Activated naive CD4-positive, alpha-beta T cell treated with Interleukin-2 at 50 U/mL for 16 hours (primary cell): ENCODE results near the gene MRNIP.

ENCODE experiments used
- DNase-seq: peaks from one replicate; pipeline ENCODE4 v3.0.0-alpha.2; 2020

Gene MRNIP

DNA sequence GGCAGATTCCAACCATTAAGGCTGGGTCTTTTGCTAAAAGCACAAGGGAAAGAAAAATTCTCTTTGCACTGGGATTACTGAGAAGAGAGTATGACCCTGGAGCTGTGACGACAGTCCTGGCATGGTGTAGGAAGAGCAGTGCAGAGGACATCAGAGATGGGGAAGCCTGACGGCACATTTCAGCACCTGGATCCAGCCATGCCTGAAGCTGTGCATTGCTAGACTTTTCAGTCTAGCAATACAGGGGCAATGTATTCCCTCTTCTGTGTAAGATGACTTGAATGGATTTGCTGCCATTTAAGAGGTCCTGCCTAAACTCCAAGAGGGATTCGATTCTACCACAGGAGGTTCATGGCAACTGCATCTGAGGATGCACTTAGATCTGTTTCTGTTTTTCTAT is 12.3 kb upstream of the MRNIP start:
- DNase-seq, result no peak

DNA sequence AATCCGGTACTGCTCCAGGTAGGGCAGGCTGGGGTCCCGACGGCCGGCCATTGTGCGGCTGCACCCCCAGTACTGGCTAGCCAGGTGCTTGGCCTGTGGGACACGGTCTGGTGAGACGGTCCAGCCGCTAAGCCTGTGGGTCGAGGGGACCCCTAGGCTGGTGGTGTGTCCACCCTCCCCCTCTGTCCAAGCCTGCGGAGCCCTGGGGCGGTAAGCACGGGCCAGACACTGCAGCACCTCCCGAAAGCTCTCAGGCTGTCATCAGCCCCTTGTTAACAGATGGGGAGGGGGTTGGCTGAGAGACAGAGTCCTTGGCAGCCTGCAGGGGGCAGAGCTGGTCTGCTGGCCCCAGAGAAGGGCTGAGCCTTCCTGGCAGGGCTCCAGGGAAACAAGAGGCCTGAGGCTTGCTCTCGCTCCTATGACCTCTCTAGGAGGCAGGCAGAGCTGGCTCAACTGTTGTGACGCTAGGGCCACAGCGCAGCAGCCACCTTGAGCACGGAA is 11.8 kb upstream of the MRNIP start:
- DNase-seq, result no peak

DNA sequence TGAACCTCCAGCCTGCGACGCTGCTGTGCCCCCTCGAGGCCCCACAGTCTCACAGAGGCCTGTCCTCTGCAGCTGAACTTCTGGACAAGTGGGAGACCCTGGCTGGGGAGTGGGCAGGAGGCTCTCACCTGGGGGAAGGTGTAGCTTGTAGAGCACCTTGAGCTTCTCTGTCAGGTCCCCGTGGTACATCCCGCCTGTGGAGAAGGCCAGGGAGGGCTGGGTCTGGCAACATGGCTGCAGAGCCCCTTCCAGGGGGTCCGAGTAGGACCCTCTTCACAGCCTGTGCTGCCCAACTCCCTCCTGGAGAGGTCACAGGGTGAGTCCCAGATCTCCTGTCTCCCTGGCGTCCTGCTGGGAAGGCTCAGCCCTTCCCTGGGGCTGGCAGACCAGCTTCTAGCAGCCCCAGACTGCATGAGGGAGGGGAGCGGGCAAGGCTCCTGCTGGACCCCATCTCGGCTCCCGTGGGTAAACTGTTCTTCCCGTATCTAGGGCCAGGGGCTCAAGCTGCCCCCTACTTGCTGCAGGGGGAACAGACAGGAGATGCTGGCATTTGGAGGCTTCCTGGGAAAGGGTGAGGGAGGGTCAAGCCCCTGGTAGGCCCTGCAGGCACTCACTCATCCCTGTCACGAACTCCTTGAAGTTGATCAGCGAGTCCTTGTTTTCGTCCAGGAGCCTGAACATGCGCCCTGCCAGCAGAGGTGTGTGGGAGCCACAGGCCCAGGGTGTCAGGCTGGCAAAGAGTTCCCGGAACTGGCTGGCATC is 11.2 kb upstream of the MRNIP start:
- DNase-seq, result no peak

DNA sequence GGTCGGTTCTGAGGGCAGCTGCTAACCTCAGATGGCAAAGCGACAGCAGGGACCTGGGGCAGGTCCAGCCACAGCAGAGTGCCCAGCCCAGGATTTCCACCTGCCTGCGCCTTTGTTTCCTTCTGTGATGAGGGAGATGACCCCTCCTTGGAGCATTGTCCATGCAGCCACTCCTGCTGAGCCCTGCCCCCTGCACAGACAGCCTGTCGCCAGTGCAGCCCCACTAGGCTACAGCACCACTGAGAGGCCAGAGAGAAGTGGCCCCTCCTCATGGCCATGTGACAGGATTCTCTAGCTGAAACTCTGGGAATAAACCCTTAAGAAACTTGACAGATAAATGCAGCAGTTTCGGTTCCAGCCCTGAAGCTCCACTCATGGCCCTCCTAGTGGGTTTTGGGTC is 10.5 kb upstream of the MRNIP start:
- DNase-seq, result no peak

DNA sequence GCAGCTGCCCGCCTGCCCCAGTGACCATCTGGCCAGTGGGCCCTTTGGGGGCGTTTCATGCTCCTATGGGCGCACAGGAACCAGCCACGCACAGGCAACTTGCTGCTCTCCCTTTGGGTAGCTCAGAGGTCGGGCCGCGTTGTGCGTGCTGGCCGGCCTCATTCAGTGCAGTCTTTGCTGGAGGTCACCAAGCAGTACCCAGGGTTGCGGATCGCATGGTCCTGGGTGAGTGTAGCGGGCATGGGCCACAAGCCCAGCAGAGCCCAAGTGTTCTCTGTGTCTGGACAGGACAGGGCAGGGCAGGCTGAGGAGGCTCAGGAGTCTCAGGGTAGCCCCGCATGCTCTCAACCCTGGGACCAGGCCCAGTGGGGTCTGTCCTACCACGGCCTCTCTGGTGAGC is 9.9 kb upstream of the MRNIP start:
- DNase-seq, result no peak

DNA sequence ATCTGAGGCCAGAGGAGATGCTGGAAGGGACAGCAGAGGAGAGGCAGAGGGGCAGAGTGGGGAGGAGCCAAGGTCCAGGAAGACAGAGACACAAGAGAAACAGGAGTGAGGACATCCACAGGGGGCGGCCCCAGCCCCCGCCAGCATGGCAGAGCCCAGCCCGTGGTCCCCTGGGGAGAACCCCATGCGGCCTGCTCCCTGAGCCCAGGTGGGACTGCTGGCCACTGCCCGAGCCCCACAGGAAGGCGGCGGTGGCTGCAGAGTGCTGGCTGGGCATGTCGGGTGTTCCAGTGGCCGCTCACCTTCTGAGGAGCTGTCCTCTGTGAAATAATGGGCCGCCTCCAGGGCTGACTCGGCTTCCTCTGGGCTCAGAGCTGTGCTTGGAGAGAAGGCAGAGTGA is 8.9 kb upstream of the MRNIP start:
- DNase-seq, result no peak

DNA sequence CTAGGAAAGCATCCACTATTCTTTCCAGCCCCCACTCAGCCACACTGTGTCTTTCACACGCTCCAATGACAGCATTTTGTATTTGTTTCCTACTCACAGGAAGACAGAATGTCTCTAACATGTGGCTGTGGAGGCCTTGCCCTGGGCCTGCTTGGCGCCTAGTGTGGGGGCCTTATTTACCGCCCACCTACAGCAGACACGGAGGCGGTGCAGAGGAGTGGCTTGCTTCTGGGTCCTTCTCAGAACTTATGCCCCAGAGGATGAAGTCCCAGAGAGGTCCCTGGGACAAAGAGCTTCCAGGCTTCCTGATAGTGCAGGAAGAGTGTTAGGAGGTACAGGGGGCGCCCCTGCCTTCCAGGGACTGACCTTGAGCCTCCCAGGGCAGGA is 8.5 kb upstream of the MRNIP start:
- no peak for DNase-seq

DNA sequence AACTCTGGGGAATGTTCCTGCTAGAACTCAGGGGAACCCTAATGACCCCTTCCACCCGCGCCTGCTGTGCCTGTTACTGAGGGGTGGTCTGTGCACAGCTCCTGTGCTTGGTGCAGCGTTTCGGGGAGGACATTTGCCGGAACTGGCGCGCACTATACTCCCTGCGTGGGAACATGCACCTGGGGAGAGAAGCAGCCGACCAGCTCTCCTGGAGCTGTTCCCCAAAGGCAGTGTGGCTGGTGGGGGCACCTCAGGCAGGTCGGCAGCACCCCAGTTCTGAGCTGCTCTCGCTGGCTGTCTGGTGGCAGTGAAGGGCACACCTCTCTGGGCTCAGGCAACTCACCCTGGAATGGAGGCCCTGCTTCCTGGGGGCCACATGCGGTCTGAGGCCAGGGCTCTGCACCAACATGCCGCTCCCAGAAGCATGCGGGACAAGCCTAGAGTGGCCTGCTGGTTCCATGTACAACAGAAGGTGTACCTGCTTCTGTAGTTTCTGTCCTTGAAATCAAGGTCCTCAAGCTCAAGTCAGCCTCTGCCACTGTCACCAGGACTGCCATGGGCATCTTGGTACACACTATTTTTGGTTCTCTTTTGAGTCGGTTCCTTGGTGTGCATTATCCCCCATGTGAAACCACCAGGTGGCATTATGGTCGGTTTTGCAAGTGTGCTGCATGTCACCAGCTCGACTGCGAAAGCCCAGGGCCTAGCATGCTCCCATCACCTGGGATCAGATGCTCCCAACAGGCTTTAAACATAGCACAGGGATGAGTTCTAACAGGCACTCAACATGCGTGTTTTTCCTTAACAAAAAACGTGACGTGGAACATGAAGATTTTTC is 7.8 kb upstream of the MRNIP start:
- DNase-seq, result peak; percentile 25

DNA sequence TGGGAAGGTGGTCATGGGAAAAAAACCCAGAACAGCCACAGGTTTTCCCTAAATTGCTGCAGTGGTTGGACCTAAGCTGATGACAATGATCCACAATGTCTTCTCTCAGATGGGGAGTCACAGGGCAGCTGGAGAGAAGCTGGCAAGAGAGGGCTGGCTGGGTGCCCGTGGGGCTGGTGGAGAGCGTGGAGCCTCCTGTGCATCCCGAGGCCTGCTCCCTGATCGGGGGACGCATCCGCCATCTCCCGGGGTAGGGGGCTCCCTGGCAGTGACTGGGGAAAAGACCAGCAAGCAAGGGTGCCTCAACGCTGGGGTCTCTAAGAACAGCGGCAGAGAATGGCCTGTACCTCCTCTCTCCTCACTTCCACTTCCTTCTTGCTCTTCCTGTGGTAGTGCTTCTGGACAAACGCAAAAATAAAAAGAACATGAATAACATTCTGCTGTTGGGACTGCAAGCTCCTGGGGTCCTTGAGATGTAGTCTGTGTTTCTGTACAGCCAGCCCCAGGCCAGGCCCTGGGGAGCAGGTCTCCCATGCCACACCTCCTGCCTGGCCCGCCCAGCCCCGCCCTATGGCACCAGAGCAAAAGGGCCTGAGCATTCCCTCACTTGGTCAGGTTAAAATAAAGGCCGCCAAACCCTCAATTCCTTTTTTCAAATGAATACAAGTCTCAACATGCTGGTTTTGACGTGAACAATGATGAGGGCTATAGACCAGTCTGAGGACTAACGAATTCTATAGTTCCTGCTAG is 7.0 kb upstream of the MRNIP start:
- DNase-seq, result no peak

DNA sequence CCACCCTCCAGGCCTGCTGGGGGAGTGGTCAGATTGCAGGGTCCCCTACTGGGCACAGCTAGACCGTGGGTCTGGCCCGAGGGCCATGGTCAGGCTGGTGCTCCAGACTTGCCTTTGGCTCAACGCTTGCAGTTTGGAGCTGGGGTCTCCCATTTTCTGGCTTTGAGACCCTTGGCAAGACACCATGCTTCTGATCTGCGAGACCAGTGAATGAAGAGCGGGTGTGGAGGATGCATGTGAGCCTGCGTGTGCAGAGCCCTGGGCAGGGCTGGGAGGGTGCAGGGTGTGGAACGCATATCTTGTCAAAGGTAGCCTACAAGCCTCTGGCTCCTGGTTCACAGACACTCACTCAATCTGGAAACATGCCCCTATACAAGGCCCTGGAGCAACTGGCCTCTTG is 6.1 kb upstream of the MRNIP start:
- DNase-seq, result no peak

DNA sequence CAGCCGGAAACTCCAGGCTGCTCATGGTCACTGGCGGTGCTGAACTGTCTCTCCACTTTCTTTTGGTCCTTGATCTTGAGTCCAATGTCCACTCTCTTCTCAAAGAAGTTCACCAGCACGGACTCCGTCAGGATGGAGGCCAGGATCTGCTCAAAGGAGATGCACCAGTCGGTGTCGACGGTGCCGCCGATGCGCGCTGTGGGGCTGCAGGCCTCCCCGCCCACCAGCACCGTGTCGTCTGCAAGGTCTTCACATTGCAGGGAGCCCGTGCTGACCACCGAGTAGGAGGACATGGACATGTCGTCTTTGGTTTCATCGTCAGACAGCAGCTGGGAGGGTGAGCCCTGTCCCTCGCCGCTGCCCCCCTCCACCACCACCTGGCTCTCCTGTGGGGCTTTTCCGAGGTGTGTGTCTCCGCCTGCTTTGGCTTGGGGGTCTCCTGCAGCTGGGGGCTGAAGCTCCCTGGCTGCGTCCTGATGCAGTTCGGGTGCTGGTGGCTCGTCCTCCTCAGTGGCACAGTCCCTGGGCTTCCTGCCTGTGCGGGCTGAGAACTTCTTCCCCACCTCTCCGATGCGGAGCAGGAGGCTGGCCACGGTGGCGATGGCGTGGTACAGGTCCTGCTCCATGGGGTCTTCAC is 5.0 kb upstream of the MRNIP start:
- no peak for DNase-seq

DNA sequence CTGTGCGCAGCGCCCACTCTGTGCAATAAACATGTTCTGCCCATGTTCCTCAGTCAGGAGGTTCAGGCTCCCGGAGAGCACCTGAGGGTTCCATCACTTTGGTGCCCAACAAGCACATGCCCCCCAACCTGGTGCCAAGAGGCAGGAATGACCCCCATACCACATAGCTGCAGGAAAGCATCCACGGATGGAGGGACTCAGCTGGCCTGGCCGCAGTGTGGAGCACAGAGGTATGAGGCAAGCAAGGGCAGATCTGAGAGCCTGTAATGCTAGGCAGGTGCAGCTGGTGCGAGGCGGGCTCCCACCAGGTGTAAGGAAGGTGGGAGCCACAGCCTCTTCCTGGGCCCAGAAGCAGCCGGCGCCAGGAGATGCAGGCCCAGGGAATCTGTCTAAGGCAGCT is 4.3 kb upstream of the MRNIP start:
- DNase-seq, result no peak

DNA sequence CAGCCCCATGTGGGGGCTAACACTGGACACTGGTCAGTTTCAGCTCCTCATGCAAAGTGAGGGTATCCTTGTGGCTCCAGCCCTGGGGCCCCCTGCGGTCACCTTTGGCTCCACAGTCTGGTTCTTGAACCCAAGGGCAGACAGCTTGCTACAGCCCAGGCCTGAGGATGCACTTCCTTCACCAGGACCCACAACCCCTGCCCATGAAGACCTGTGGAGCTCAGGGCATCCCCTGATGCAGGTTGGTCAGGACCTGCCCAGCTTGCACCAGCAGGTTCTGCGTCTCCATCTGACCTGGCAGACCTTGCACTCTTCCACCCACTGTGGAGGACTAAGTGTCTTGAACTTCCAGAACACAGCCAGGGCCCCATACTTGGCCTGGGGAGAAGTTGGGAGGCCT is 3.7 kb upstream of the MRNIP start:
- no peak for DNase-seq

DNA sequence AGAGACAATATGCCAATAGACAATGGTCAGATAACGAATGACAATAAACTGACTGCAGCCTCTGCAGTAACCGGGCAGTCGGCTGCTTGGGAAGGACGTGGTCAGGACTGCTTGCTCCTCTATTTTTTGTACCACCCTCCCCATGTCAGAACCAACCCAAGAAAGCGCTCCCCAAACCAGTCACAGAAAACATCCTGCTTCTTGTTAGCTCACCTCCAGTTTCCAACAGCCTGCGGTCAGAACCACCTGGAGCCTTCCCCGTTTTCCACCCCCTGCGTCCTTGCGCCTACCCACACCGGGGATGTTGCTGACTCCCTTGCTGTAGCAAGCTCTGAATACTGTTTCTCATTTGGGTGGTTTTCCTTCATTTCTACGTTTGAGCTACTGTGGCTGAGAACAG is 1.7 kb upstream of the MRNIP start:
- no peak for DNase-seq

DNA sequence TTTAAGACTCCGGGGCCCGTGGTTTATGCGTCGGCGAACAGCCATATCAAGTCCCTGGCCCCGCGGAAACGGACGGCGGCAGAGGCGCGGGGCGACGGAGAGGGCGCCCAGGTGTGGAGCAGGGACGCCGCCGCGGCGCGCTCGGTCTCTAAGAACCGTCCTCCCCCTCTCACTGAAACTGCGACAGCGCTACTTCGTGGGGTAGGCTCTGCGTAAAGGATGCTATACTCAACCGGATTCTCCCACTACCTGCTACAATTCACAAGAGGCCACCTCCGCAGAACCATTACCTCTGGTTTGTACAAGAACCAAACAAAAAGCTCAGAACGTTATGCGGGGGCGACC is 404 bp downstream of the MRNIP start:
- peak; percentile 65 for DNase-seq

DNA sequence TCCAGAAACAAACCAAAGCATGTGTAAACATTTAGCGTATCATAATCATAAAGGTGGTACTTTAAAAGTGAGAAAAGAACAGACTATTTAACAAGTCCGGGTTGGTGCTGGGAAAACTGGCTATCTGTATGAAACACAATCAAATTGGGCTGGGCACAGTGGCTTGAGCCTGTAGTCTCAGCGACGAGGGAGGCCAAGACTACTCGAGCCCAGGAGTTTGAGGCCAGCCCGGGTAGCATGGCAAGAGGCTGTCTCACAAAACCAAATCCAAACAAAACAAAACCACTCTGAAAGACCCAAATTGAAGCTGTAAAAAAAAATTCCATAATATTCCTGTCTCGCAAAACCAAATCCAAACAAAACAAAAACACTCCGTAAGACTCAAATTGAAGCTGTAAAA is 4.3 kb downstream of the MRNIP start:
- DNase-seq, result no peak

DNA sequence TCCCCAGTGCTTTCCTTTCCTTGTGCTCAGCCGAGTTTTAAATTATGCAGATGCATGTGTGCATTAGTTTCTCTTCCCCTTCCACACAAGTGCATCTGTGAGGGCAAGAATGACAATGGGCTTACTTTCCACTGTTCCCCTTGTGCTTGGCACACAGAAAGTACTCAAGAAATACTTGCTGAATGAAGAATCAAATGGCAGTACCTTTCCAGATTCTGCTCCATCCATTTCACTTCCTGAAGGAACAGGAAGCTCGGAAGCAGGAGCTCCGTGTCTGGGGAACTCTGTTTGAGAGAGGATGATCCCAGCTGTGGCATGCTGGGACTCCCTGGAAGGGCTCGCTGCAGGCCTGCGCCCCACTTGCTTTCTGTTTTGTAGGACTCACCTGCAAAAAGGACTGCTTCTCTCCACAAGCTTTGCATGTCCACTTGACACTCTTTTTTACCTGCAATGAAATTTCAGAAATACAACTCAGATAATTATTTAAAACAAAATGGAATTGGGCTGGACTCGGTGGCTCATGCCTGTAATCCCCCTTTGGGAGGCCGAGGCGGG is 5.5 kb downstream of the MRNIP start:
- no peak for DNase-seq

DNA sequence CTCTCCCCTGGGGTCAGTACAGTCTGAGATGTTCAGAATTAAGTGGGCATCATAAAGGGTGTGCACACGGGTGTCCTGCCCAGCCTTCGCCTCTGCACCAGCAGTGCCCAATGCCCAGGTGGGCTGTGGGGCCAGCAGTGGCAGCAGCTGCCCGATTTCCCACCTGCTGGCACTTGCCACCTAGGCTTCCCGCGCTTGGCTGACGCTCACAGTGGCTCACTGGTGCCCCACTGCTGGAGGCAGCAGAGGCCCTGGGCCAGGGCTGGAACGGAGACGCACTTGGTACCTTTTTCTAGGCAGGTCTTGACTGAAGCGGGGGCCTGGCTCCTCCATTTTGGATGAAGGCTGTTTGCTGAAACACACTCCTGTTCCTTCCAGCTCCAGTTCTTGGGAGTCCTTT is 17.0 kb downstream of the MRNIP start:
- DNase-seq, result no peak

DNA sequence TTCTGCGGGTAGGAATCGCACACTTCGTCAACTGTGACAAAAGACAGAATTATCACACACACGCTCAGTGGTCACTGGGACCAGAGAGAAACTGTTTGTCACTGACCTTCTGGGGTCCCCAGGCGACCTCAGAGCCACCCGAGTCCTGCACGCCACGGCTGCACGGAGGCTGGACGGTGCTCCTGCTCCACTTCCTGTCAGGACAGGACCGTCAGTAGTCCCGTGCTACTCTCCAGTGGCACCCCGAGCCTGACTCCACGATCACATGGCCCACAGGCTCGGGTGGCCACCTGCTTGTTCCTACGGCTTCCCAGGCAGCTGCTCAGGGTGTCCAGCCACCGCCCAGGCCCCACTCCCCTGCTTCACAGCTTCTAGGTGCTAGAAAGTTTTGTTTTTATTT is 17.9 kb downstream of the MRNIP start:
- no peak for DNase-seq

DNA sequence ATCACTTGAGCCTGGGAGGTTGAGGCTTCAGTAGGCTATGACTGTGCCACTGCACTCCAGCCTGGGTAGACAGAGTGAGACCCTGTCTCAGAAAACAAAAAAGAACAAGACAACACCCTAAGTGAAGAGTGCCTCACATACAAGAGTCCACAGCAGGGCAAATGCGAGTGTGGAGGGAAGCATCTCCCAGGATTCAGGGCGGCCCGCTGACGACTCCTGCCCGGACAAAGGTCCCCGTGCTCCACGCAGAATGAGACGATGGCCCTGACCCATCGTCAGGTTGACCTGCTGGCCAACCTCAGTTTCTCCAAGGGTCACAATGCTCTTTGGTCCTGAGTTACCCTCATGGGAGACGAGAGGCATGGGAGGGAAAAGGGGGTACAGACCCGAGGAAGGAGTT is 18.3 kb downstream of the MRNIP start:
- DNase-seq, result no peak

DNA sequence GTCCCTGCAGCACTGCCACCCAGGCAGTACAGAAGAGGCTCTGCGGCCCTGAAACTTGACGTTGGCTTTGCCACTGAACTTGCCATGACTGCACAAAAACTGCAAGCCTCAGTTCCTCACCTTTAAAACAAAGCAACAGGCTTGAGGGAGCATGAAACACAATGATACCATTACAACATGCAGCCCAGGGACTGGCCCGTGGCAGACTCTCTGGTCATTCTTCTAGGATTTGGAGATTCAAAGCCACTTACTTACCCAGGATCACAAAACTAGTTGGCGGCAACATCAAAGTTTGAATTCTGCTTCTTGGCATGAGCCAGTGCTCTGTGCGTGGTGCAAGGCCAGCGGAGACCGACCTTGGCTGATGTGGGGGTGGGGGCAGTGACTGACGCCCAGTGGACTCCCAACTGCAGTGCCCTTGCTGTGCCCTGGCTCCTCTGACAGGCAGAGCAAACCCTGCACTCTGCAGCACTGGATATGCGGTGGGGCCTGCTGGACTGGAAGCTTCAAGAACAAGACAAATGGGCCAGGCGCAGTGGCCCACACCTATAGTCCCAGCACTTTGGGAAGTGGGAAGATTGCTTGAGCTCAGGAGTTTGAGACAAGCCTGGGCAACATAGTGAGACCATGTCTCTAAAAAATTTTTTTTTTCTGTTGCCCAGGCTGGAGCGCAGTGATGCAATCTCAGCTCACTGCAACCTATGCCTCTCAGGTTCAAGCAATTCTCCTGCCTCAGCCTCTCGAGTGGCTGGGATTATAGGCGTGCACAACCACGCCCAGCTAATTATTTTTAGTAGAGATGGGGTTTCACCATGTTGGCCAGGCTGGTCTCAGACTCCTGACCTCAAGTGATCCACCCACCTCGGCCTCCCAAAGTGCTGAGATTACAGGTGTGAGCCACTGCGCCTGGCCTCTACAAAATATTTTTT is 19.0 kb downstream of the MRNIP start:
- DNase-seq, result no peak
